Measurements from ENCODE around the gene EHHADH. TPM values are rescaled to one million over a fixed set of nuclear protein-coding genes. Genes with fewer than 3 reads are reported as not detected.

Gene EHHADH
- total and polyA plus RNA-seq, 2 donors (not counting 3 experiments of a cell fraction or from before 2014, with no cell fraction given) = 1.3 to 5.8 TPM

- Histone ChIP-seq H3K9me3 (replicated peaks; ENCODE audit: control insufficient read depth, insufficient read depth, low read length) (no peaks in the 10 kb centered on the region), H4K20me1 (replicated peaks; ENCODE audit: control insufficient read depth, extremely low read depth, insufficient read depth, low read length) (no peaks in the 10 kb centered on the region), H3K27ac (ENCODE audit: insufficient read depth, low read depth, low read length) (no peak overlapping the region), H3K4me2 (ENCODE audit: insufficient read depth, low read length) (no peak overlapping the region), H3K4me1 (ENCODE audit: control insufficient read depth, extremely low read depth, insufficient read depth, low read length) (no peaks in the 10 kb centered on the region), H3K9me1 (replicated peaks; ENCODE audit: control insufficient read depth, extremely low read depth, insufficient read depth, low read length) (no peaks in the 10 kb centered on the region), H3K36me3 (ENCODE audit: control insufficient read depth in 2 of 2, extremely low read depth in 1 of 2, insufficient read depth in 2 of 2, low read length in 2 of 2) (no peaks in the 10 kb centered on the region), H3K9ac (replicated peaks; ENCODE audit: extremely low read depth, insufficient read depth, low read length) (no peak overlapping the region), H3K27me3 (ENCODE audit: control insufficient read depth in 2 of 2, insufficient read depth in 2 of 2, low read length in 2 of 2) (peaks cover 0 to 6% of the 10 kb centered on the region in 2 experiments), H3K4me3 (replicated peaks in 1 of 3; ENCODE audit: insufficient read depth in 1 of 3, low read depth in 1 of 3, low read length in 3 of 3) (no peak overlapping the region), H2AFZ (ENCODE audit: low read depth, low read length) (no peak overlapping the region), H3K79me2 (ENCODE audit: control insufficient read depth, insufficient read depth, low read length) (no peaks in the 10 kb centered on the region)
- dilution Hi-C loops (cut with MboI; ENCODE audit: extremely low pct_ligation_motif_present, low sequenced_read_pairs) = no loop called here
- TF ChIP-seq EZH2 (IDR thresholded peaks at IDR 0.05; ENCODE audit: borderline replicate concordance, low read depth, low read length, severe bottlenecking) (no peak), MAX (IDR thresholded peaks at IDR 0.05; ENCODE audit: insufficient read depth, insufficient read length) (no peak), POLR2AphosphoS5 (IDR thresholded peaks at IDR 0.05; ENCODE audit: insufficient read depth, low read depth, low read length) (no peak), CTCF (IDR thresholded peaks at IDR 0.05; ENCODE audit: extremely low read depth in 1 of 2, insufficient read depth in 1 of 2, low read depth in 1 of 2, low read length in 2 of 2) (no peak), JUN (IDR thresholded peaks at IDR 0.05; ENCODE audit: borderline replicate concordance, insufficient read depth, insufficient read length, low read depth) (no peak), MYC (IDR thresholded peaks at IDR 0.05; ENCODE audit: low read depth, low read length) (no peak), POLR2A (IDR thresholded peaks at IDR 0.05; ENCODE audit: low read depth, low read length) (no peak)
- no TSS peak for BruUV-seq (replicated peaks)
- intact Hi-C loops (cut with micrococcal nuclease) = no loop called here
- no peak for FAIRE-seq
- DNase-seq (ENCODE audit: low read depth, low spot score) = no peak
- POLR2A ChIA-PET = no interaction called here
- CTCF ChIA-PET = interaction anchor here (1.0 kb wide), 1 partner anchor 9 kb away, joined by 3 read pairs; no protein-coding TSS in a partner anchor
Observed at GRCh38 chr3:185263423-185263822, 9.6 kb upstream of the EHHADH start.

Measured in endothelial cell of umbilical vein (primary cell).